ENCODE data around the gene ARL6IP4. TPM values are rescaled to one million over a fixed set of nuclear protein-coding genes. Genes with fewer than 3 reads are reported as not detected.

Gene ARL6IP4
- polyA plus RNA-seq, 2 of the 4 experiments (the other 2 are of a cell fraction): 208 to 209 TPM

DNA sequence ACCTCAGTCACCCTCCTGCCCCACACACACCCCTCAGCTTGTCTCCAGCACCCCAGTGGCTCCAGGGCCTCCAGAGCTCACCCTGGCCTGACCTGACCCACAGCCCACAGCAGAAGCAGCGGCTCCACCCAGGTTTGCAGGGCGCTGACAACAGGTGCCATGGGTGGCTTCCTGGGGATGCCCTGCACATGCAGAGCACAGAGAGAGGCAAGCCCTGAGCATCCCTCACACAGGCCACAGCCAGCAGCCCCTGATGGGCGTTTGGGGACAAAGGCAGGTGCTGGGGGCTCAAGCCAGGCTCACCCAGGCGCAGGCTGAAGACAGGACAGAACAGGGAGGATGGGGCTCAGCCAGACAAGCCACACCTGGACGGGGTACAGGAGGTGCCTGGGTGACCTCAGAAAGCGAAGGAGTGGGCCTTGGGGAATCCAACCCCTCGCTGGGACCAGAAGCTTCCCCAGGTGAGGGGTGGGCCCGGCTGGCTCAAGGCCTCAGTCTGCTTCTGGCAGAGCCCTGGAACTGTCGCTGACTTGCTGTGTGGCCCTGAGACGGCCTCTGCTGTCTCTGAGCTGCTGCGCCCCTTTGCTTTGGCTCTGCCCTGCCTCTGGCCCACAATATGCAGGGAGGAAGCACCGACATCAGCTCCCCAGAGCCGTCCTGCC lies 10.6 kb downstream of the ARL6IP4 start:
- Histone ChIP-seq H3K9me3 (no peaks in the 10 kb centered on the region), H3K4me2 (no peak overlapping the region), H3K4me3 (no peak overlapping the region), H3K4me1 (no peaks in the 10 kb centered on the region), H3K27ac (no peak overlapping the region)
- FAIRE-seq (no peak), ATAC-seq (peak in 1 of 2 experiments; percentile 4; a peak in 2 of 6 replicates), DNase-seq (ENCODE audit: low read depth in 1 of 2, low spot score in 1 of 2) (no peak)
- CTCF ChIA-PET: interaction anchor here (1.1 to 9.2 kb wide), 4 partner anchors 9 to 247 kb away, joined by 3 to 37 read pairs (median 6); partner anchors contain the start of gene PITPNM2
- WGBS (ENCODE audit: missing lambda C conversion rate): 81% methylated on average over 8 of the region's 13 CpGs
- POLR2A ChIA-PET: no interaction called here
- TF ChIP-seq CHD4 (IDR thresholded peaks at IDR 0.05; ENCODE audit: borderline replicate concordance) (no peak), HOXB13 (CRISPR knock-in tag; IDR thresholded peaks at IDR 0.05; ENCODE audit: low read depth) (no peak), JUNB (IDR thresholded peaks at IDR 0.05) (no peak), SREBF2 (IDR thresholded peaks at IDR 0.05) (no peak), TP53 (CRISPR knock-in tag; IDR thresholded peaks at IDR 0.05) (no peak), RARB (CRISPR knock-in tag; IDR thresholded peaks at IDR 0.05) (no peak), TFCP2L1 (CRISPR knock-in tag; IDR thresholded peaks at IDR 0.05) (no peak), PBX3 (IDR thresholded peaks at IDR 0.05) (no peak), CEBPB (IDR thresholded peaks at IDR 0.05) (no peak), EP300 (IDR thresholded peaks at IDR 0.05) (no peak), NR3C1 (IDR thresholded peaks at IDR 0.05) (no peak), CBX2 (IDR thresholded peaks at IDR 0.05; ENCODE audit: borderline replicate concordance, low read depth) (no peak), JUN (IDR thresholded peaks at IDR 0.05) (no peak)

- FAIRE-seq (no peak), ATAC-seq (no peak), DNase-seq (ENCODE audit: low read depth in 1 of 2, low spot score in 1 of 2) (no peak)
- ChIA-PET CTCF (interaction anchor here (1.4 to 9.2 kb wide), 2 partner anchors 9 to 246 kb away, joined by 3 to 37 read pairs; no protein-coding TSS in a partner anchor), POLR2A (no interaction called here)
- WGBS (ENCODE audit: missing lambda C conversion rate): 84% methylated on average over 25 of the region's 27 CpGs
- Histone ChIP-seq H3K4me1 (no peaks in the 10 kb centered on the region), H3K9me3 (no peaks in the 10 kb centered on the region), H3K4me3 (no peak overlapping the region), H3K27ac (no peak overlapping the region), H3K4me2 (no peak overlapping the region)
- TF ChIP-seq HOXB13 (CRISPR knock-in tag; IDR thresholded peaks at IDR 0.05; ENCODE audit: low read depth) (no peak), ZFP36 (IDR thresholded peaks at IDR 0.05; ENCODE audit: borderline replicate concordance, partially characterized antibody) (no peak), NR3C1 (IDR thresholded peaks at IDR 0.05) (no peak), RARB (CRISPR knock-in tag; IDR thresholded peaks at IDR 0.05) (no peak), MAFK (IDR thresholded peaks at IDR 0.05; ENCODE audit: partially characterized antibody) (no peak), TFCP2L1 (CRISPR knock-in tag; IDR thresholded peaks at IDR 0.05) (no peak)
- TF ChIP-seq, protein P1, sequence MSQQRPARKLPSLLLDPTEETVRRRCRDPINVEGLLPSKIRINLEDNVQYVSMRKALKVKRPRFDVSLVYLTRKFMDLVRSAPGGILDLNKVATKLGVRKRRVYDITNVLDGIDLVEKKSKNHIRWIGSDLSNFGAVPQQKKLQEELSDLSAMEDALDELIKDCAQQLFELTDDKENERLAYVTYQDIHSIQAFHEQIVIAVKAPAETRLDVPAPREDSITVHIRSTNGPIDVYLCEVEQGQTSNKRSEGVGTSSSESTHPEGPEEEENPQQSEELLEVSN (IDR thresholded peaks at IDR 0.05; ENCODE audit: borderline replicate concordance, low read depth): no peak
Observed at GRCh38 chr12:122991623-122992275, 11.3 kb downstream of the ARL6IP4 start.

- no peak for FAIRE-seq
- H3K4me2 ChIP-seq: no peak overlapping the region
- no peak for DNase-seq (ENCODE audit: low read depth in 1 of 2, low spot score in 1 of 2)
- TF ChIP-seq MYC (IDR thresholded peaks at IDR 0.05; ENCODE audit: borderline replicate concordance, low read length) (no peak), TFCP2L1 (CRISPR knock-in tag; IDR thresholded peaks at IDR 0.05) (no peak), TP53 (CRISPR knock-in tag; IDR thresholded peaks at IDR 0.05) (no peak)
- TF ChIP-seq, protein P2, sequence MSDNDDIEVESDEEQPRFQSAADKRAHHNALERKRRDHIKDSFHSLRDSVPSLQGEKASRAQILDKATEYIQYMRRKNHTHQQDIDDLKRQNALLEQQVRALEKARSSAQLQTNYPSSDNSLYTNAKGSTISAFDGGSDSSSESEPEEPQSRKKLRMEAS (IDR thresholded peaks at IDR 0.05): no peak
- H3K4me1 ChIP-seq: no peaks in the 10 kb centered on the region
- H3K9me3 ChIP-seq: no peaks in the 10 kb centered on the region
- no peak for ATAC-seq
- H3K4me3 ChIP-seq: no peak overlapping the region
- WGBS (ENCODE audit: missing lambda C conversion rate): 97% methylated on average over 19 of the region's 19 CpGs
- POLR2A ChIA-PET: no interaction called here
- CTCF ChIA-PET: interaction anchor here (1.4 to 9.2 kb wide), 2 partner anchors 9 to 245 kb away, joined by 3 to 37 read pairs; no protein-coding TSS in a partner anchor
- no peak overlapping the region for H3K27ac ChIP-seq
Observed at GRCh38 chr12:122992386-122992785, 11.9 kb downstream of the ARL6IP4 start.

Measured in A549 (cell line).